HG03520 (cell line): ENCODE data around the gene AKR1B1.
A peak's percentile ranks its signal among the peaks of the same experiment; 100 is the strongest.

ENCODE experiments used
- ATAC-seq: cut with Tn5 transposase; IDR thresholded peaks from one replicate; pipeline ENCODE4 v1.9.1; 2021; ENCODE audit warnings: mild to moderate bottlenecking, moderate library complexity; ENCODE audit not compliant: unreplicated experiment

The AKR1B1 gene

DNA sequence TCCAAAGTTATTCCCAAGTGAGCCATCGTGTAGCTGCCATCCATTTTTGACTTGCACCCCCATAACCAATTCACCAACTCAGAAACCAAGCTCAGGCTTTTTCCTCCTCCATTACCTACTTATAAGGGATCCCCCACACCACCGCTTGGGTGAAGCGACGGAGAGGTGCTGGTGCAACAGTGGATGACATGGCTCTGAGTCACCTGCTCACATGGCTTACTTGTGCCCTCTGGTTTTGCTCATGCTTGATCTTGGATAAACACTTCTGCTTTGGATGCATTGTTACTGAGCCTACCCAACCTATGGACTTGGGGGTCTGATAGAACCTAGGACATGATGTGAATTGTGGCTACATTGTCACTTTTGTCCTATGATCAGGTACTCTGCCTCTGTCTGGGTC lies 12.0 kb upstream of the AKR1B1 start:
- no peak for ATAC-seq

DNA sequence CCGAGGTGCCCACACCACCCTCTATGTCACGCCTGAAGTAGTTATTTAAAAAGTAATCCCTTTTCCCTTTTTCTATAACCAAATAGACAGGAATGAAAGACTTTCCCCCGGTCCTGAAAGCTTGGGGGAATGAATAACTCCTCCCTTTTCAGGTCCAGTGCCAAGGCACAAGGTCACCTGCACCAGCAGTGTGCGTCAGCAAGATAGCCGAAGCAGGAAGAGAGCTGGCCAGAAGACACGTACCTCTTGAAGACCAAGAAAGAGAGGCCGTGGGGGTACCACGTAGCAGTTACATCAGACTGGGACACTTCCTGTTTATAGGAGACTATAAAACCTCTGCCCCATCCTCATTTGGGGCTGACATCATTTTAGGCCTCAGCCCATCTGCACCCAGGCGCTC lies 10.7 kb upstream of the AKR1B1 start:
- no peak for ATAC-seq

DNA sequence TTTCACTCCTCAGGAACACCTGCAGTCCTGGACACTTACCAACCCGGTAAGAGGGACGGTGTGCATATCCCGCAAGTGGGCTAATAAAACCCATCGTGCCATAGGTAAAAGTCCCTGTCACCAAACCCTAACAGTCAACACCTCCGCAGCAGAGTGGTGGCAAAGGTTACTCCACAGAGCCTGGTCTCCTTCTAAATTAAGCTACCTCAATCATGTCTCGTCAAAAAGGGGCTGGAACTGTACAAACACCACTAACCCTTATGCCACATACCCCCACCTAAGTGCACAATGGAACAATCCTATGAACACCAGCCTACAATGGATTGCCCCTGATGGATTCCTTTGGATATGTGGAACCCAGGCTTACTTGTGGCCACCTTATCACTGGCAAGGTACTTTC lies 9.6 kb upstream of the AKR1B1 start:
- ATAC-seq, result no peak

DNA sequence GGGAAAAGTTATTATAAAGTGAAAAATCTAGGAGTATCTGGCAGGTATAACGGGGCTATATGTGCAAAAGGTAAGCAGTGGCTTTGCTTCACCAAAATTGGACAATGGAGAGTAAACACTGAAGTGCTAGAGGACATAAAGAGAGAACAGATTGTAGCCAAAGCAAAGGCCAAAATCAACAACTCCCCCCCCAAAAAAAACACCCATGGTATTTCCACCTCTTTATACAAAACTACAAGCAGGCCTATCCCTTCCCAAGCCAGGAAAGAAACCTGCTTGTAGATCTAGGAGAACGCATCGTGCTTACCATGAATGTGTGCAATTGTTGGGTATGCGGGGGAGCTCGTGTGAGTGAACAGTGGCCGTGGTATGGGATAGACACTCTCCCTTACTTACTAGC lies 9.2 kb upstream of the AKR1B1 start:
- ATAC-seq, result no peak

DNA sequence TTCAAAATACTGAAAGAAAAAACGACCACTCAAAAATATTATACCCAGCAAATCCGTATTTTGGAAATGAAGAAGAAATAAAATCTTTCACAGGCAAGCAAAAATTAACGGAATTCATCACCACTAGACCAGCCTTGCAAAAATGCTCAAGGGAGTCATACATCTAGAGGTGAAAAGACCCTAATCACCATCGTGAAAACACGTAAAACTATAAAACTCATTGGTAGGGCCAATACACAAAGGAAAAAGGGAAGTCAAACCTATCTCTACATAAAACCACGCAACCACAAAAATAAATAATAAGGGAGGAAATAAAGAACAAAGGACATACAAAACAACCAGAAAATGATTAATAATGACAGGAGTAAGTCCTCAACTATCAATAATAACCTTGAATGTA lies 6.6 kb upstream of the AKR1B1 start:
- ATAC-seq, result no peak

DNA sequence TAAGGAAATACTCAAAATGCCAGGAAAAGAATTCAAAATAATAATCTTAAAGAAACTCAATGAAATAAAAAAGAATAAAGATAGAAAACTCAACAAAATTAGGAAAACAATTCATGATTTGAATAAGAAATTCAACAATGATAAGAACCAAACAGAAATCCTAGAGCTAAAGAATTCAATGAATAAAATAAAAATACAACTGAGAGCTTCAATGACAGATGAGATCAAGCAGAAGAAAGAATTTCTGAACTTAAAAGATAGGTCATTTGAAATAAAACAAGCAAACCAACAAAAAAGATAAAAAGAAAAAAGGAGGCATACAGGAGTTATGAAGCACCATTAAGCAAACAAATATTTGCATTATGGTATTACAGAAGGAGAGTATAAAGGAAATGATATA lies 5.6 kb upstream of the AKR1B1 start:
- ATAC-seq, result no peak

DNA sequence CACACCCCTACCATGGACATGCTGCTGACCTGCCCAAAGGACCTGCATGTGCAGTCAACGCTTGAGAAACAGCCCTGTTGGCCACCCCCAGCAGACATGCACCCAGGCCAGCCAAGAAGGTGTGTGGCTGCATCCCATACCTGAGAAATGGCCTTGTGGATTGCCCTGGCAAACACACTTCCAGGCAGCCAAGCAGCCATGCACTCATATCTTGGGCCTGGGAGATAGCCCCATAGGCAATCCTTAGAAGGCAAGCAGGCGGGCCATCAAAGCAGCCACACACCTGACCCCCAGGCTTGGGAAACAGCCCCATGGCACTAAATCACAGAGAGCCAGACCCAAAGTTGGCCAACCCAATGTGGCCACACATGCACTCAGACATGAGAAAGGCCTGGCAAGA lies 4.9 kb upstream of the AKR1B1 start:
- ATAC-seq, result no peak

DNA sequence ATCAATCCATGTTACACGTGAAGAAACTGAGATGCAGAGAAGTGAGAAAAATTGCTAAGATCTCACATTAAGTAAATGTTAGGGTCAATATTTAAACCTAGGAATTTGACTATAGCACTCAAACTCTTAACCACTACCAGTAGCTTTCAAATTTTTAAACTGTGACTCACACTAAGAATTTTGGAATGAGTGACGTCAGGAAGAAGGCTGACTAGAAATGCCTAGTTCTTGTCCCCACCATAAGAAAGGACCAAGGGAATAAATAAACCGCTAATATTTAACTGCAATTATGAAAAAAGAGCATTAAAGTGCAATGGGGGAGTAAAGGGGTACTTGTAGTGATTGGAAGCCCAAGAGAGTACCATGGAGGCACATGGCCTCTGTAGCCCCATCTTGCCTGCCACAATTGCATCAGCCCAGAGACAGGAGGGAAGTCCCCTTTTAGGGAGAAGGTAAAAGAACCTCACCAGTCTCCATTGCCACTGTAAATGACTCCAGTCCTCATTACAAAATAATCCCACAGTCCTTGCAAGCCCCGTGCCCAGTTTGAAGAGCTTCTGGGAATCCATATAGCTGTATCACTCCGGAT lies 3.5 kb upstream of the AKR1B1 start:
- ATAC-seq, result no peak

DNA sequence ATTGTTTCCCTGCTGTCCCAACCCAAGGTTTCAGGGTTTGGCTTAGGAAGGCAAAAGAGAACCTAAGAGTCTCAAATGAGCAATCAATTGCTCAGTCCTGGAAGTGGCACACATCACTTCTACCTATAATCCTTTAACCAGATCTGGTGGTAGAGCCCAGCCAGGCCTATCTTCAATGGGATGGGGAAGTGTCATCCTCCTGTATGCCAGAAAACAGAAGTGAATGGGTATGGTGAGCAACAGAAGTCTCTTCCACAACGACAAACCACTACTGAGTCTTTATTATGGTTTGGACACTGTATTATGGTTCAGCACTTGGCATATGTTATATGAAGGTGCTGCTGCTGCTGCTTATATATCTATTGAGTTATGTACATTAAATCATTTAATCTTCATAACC lies 3.0 kb upstream of the AKR1B1 start:
- ATAC-seq, result no peak

DNA sequence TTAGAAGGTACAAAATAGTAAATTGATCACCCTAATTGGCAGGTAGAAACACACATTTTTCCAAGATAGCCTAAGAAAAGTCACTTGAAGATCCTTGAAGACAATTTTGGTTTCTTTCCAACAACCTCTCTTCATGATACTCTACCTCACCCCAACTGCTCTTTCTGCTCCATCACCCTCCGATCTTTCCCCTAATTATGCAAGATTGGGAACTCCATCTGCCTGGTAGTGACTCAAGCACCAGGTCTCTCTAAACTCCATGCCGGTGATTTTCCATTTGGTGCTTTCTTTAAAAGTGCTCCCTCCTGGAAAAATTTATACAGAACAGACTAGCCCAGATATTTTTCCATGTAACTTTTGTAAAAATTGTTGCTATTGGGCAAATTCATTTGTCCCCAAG lies 1.1 kb upstream of the AKR1B1 start:
- ATAC-seq, result no peak

DNA sequence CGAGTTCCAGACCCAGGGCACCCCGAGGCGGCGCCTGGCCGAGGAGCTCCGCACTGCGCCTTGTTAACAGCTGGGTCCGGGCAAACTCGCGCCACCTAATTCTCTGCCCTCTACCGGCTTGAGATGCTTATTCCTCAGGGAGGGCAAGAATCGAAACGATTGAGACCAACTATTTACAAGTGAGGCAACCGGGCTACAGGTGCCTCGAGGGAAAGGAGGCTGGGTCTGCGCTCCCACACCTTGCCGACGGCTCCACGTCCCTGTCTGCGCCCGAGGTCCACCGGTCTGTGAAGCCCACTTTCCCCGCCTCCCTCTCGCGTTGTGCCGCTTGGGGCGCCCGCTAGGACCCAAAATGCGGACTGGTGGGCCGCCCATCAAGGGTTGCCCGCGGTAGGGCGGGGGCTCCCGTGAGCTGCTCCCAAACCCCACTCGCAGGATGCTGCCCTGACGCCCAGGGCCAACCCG lies 527 bp downstream of the AKR1B1 start:
- peak; percentile 45 for ATAC-seq

DNA sequence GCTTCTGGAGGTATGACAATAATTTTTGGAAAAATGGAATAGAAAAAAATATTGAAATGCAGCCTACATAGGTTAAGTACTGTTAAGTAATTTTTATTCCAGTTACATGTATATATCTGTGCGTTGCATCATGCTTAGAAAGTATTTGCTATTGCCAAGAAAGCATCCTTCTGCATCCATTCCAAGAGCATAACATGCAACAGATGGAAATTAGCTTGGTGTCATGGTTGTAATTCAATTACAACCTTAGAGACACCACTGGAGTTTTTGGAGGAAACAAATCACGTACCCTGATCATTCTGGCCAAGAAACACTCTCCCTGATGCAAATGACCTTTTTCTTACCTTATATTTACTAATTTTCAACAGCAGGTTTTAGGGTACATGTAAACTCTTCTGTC lies 1.7 kb downstream of the AKR1B1 start:
- ATAC-seq, result no peak

DNA sequence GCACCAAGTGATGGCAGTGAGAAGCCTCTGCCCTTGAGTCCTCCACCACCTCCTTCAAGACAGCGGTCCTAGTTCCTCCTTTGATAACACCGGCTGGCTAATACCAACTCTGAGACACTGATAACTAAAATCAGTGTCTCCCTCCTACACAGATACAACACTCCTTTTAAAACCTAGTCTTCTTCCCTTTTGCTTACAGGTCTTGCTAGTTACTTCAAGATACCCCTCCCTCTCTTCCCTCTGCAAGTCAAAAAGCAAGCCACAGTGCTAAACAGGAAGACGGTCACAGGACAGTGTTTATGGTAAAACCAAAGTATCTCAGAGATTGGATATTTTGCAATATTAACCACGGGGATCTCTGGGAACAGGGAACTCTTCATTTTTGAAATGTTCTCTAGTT lies 4.6 kb downstream of the AKR1B1 start:
- ATAC-seq, result no peak

DNA sequence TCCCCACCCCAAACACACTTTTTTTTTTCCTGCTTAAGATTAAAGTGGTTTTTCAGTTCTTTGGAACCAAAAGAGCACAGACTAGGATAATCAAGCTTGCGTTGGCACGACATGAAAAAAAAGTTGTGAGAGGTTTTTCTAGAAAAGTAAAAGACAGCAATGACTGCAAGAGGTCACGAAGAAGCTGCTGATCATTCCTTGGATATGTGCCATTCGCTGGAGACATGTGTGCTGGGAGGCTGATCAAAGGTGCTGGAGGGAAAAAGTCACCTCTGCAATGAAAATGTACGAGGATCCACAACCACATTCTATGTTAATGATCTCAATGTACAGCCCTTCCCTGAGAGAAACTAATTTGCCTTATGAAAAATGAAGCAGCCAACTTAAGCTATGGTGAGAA lies 5.4 kb downstream of the AKR1B1 start:
- no peak for ATAC-seq

DNA sequence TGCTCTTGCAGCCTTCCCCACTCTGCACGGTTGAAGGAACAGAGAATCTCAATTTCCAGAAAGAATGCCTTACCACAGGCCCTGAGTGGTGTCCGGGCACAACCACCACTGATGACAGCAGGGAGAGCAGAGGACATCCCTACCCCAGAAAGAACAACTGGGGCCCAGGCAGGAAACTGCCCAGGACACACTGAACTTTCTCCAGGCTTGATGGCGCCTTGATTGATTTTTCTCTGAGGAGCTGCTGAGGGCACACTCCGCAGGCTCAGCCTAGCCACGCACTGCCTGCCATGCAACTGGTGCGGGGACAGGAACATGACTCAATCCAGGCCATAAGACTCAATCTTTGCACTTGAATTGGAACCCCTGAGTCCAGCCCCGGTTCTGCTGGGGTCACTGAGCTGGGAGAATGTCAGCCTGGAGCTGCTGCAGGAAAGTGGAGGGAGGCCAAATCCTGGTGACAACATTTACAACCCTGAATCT lies 5.9 kb downstream of the AKR1B1 start:
- ATAC-seq, result no peak

DNA sequence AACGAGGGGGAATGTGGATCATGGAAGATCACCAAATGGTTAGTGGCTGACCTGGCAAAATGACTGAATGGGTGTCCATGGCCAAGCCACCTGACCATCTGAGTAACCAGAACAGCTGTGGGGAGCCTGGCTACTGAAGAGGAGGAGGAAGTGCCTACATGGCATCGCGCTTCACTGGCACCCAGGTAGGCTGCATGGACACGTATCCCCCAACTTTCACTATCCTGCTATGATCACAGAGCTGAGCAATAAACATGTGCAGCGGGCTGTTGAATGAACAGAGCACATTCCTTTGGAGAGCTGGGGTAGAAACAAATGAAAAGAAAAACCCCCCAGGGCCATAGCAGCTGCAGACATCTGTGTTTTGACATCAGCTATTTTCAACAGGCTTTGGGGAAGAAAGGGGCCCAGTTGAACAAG lies 6.5 kb downstream of the AKR1B1 start:
- no peak for ATAC-seq

DNA sequence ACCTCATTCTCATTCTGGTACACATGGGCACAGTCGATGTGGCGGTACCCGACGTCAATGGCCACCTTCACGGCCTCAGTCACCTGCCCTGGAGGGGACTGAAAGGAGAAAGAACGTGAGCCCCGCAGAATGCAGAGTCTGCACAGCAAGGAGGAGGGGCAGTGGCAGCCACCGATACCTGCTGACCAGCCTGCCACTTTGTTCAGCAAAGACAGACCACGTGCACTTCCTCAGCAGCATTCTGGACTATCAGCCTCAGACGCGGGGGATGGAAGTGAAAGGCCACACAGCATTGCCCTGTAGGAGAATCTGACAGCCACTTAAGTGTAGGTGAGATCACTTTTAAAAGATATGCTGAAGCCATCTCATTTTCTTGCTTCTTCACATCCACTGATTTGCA lies 7.2 kb downstream of the AKR1B1 start:
- ATAC-seq, result no peak

DNA sequence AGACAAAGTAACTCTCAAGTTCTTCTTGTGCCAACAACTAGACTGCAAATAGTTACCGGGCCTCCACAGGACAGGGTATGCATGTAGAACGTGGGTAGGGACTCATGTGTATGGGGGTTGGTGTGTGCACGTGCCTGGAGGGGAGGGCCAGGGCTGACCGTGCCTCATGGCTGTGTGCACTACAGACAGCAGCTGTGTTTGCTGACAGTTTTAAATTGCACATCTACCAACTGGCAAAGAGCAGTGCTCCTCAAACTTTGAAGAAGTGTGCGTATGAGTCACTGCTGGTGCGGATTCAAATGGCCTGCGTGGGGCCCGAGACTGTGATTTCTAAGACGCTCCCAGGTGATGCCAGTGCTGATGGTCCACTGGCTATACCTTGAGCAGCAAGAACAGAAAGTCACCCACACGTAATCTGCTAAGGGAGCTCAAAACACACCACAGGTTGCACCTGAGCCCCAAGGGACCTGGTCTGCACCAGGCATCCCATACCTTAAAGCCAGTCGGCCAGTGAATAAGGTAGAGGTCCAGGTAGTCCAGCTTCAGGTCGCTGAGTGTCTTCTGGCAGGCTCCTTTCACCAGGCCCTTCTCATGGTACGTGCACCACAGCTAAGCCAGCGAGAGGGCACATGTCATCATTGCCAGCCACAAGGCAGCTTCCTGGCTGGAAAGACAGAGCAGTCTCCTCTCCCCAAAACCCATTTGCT lies 8.5 kb downstream of the AKR1B1 start:
- no peak for ATAC-seq

DNA sequence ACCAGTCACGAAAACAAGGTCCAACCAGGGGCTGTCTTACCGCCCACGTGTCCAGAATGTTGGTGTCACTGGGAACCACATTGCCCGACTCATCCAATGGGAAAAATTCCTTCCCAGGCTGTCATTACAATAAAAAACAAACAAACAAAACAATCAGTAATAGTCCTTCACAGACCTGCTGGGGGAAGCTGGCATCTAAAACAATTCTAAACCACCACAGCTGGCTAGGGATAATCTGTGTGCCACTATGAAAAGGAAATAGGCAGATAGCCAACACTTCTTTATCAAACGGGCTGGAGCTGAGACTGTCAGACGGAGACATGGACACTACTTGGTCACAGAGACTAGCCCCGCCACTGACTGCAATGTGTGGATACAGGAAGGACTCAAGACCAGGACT lies 9.2 kb downstream of the AKR1B1 start:
- no peak for ATAC-seq

DNA sequence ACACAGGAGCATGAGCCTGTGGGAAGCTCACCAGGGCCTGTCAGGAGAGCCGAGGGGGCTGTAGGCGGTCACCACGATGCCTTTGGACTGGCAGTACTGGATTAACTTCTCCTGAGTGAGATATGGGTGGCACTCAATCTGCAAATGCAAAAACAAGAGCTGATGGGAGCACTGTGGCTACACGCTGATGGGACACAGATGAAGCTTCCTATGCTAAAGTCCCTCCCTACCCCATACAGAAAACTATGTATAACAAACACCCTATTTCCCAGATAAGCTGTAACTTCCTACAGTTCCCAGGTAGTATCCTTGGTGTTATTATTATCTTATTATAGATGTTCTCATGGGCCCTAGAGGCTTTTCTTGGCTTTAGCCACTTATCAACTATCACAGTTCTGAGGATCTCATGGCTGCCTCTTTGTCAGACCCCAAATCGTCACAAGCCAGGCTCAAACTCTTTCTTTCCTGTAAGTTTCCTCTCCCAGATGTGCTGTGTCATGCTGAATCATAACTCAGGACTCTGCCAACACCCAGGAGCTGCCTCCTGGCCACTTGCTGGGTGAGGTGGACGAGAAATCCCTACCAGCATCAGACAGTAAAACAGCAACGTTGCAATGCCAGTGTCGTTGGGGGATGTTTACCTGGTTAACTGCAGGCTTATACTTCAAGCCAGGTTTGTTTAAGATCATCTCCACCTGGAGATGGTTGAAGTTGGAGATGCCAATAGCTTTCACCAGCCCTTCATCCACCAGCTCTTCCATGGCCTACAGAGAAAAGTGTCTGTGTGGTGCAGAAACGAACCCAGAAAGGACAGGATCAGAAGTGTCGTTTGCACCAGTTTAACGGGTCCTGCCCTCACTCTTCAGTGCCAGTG lies 10.3 kb downstream of the AKR1B1 start:
- ATAC-seq, result no peak

DNA sequence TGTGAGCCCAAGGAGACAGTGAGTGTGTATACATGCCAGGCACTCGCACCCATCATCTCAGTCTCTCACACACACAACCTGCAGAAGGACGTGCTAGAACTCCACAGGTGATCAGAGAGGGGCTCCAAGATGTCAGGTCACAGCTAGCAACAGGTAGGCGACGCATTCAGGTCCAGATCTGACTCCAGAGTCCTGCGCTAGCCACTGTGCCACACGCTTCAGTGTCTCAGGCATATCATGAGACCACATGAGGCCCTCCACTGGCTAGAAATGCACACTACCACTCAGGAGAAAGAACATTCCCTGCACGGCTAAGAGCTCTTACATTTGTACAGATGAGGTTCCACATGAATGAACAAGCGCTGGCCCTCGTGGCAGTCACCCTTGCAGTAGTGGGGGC lies 11.5 kb downstream of the AKR1B1 start:
- ATAC-seq, result no peak

DNA sequence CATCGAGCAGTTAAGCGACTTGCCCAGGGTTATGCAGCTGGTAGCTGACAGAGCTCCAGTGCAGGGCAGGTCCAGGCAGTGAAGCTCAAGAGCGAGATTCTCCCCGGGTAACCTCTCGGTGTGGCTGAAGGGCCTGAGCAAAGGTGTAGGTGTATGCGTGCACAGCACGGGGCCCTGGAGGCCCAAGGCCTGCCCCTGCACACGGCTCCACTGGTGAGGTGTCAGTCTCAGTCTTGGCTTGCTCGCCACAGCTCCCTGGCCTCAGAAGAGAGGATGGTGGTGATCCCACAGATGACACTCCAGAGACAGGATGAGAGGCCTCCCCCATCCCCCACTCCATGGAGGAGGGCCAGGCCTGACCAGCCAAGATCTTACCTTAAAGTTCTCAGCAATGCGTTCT lies 12.0 kb downstream of the AKR1B1 start:
- no peak for ATAC-seq
